Activated CD8-positive, alpha-beta memory T cell treated with anti-CD3 and anti-CD28 coated beads, Interleukin-2, amount 50 U/mL, for 24 hours (primary cell): Measurements from ENCODE around the gene PPP4R4.
"Not testable (repeated sequence)": the region's sequence is repeated elsewhere in the genome, so short reads cannot be mapped to it uniquely, and the experiment has no call there.

Experiments
- DNase-seq: peaks from one replicate; pipeline ENCODE4 v3.0.0-alpha.2; 2020; ENCODE audit errors: extremely low read depth

The PPP4R4 gene

GRCh38 chr14:94180655-94181271 lies 6.6 kb downstream of the PPP4R4 start:
- DNase-seq, result no peak

GRCh38 chr14:94181835-94182234 lies 7.7 kb downstream of the PPP4R4 start:
- DNase-seq, result no peak

GRCh38 chr14:94192536-94192935 lies 18.4 kb downstream of the PPP4R4 start:
- no peak for DNase-seq

- DNase-seq, result no peak
Measured at GRCh38 chr14:94193776-94194175, 19.7 kb downstream of the PPP4R4 start.

- no peak for DNase-seq
Measured at GRCh38 chr14:94196057-94196456, 21.9 kb downstream of the PPP4R4 start.

GRCh38 chr14:94203473-94204210 lies 29.5 kb downstream of the PPP4R4 start:
- no peak for DNase-seq

- no peak for DNase-seq
Measured at GRCh38 chr14:94213021-94213420, 38.9 kb downstream of the PPP4R4 start.

- no peak for DNase-seq
Measured at GRCh38 chr14:94213741-94214140, 39.6 kb downstream of the PPP4R4 start.

GRCh38 chr14:94217116-94217515 lies 43.0 kb downstream of the PPP4R4 start:
- no peak for DNase-seq

GRCh38 chr14:94218198-94218886 lies 44.2 kb downstream of the PPP4R4 start:
- DNase-seq, result not testable (repeated sequence)

- DNase-seq, result no peak
Measured at GRCh38 chr14:94224040-94224439, 49.9 kb downstream of the PPP4R4 start.

- no peak for DNase-seq
Measured at GRCh38 chr14:94225460-94226378, 51.6 kb downstream of the PPP4R4 start.

- no peak for DNase-seq
Measured at GRCh38 chr14:94227029-94227428, 52.9 kb downstream of the PPP4R4 start.

- DNase-seq, result no peak
Measured at GRCh38 chr14:94237046-94237445, 62.9 kb downstream of the PPP4R4 start.

GRCh38 chr14:94237983-94238382 lies 63.9 kb downstream of the PPP4R4 start:
- no peak for DNase-seq

GRCh38 chr14:94239406-94239805 lies 65.3 kb downstream of the PPP4R4 start:
- DNase-seq, result no peak

GRCh38 chr14:94244182-94244581 lies 70.1 kb downstream of the PPP4R4 start:
- no peak for DNase-seq

- not testable (repeated sequence) for DNase-seq
Measured at GRCh38 chr14:94264195-94264594, 90.1 kb downstream of the PPP4R4 start.

- no peak for DNase-seq
Measured at GRCh38 chr14:94267352-94267751, 93.2 kb downstream of the PPP4R4 start.

GRCh38 chr14:94268582-94268981 lies 94.5 kb downstream of the PPP4R4 start:
- DNase-seq, result not testable (repeated sequence)

GRCh38 chr14:94269156-94269555 lies 95.0 kb downstream of the PPP4R4 start:
- no peak for DNase-seq
